GM20000 (cell line): ENCODE results near the gene MKKS.

Experiments
- DNase-seq: peaks from one replicate; pipeline ENCODE4 v3.0.0; 2012; ENCODE audit warnings: low spot score
- CTCF ChIP-seq: IDR thresholded peaks from 2 replicates; pipeline ENCODE4 v1.5.1; 2012; ENCODE audit warnings: mild to moderate bottlenecking, control low read depth; ENCODE audit errors: extremely low read depth, missing control alignments

MKKS gene

DNA sequence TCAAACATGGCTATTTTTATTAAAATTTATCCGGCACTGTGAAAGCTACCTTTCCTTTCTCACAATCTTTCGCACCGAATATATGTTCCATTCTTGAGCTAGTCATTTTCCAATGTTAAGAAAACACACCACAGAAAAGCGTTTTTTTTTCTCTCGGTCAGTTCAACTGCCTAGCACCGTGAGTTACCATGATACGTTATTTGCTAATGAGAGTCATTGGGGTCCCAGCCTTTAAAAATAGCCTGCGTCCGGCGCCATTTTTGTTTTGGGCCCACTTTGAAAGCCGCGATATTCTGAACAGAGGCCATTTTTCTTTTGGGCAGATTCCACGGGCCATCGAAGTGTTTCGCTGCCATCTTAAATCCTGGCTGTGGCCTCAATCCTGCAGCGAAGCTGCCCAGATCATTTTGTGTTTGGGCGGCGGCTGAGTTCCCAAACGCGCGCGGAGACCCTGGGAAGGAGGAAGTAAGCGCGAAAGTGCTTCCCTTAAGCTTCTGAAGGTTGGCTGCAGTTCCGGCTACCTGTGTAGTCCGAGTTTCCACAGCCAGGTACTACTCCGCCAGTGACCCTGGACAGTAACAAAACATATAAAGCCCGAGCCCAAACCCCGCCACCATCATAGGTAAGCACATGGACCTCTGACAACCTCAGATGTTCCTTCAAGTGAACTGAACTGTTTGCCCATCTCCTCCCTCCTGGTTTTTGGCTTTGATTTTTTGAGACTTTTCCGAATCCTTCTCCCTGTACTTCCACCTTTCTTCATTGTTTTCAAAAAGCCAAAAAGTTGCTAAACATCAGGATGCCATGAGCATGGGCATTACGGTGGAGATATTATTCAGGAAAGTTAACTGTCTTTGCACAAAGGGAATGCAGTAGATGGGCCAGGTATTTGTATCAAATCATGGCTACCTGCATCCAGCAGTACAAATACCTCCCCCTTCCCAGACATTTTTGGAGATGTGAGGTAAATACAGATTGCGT, 1.1 kb upstream of the MKKS start, which contains the start of gene SLX4IP:
Gene SLX4IP, plus strand, starts transcription at position 474 of the 981 bp plus-strand sequence. CDS start 22,900 bp downstream, outside the sequence.
- DNase-seq, result peak; percentile 81
- no peak for TF ChIP-seq CTCF

DNA sequence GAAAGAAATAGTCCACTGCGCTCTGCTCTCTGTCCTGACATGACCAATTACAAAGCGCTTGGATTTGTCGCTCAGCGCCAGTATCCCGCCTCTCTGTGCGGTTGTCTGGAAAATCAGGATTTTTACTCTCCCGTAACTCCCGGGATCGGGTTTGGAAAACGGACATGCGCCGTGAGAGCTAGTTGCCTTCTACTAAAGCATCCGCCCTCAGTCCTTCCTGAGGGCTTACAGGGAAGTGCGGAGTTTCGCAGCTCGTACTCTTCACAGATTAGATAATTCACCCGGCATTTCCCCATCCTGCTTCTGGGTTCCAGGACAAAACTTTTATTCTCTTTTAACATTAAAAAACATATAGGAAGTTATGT, 427 bp upstream of the MKKS start:
- TF ChIP-seq CTCF, result no peak
- peak; percentile 64 for DNase-seq

DNA sequence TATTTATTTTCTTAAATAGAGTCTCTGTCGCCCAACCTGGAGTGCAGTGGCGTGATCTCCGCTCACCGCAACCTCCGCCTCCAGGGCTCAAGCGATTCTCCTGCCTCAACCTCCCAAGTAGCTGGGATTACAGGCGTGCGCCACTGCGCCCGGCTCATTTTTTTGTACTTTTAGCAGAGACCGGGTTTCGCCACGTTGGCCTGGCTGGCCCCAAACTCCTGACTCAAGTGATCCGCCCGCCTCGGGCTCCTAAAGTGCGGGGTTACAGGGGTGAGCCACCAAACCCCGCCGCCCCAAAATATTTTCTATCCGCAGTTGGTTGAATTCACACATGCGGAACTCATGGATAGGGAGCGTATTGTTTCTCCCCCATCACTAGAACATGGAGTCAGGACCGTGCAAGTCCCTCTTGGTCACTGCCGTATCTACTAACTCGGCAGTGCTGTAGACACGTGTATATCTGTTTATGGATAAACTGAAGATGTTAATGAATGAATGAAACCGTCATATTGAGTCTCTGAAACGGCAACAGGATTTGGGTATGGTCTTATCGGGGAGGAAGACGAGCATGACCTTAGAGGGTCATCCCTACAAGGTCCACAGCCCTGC, 904 bp downstream of the MKKS start:
- no peak for DNase-seq
- no peak for TF ChIP-seq CTCF

DNA sequence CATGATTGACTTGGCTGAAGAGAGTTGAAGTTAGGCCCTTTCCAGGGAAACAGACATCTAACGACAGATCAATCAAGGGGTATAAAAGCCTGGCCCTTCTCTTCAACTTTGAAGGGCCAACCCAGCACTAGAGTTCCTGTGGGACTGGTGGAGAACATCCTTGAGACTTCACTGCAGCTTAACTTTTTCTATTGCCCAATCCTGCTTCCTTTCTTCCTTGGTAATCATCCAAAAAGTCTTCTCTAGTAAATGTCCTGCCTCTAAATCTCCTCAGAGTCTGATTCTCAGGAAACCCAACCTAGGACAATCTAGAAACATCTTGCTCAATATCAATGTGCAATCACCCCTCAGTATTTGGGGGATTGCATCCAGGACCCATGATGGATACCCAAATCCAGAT, 1.9 kb downstream of the MKKS start:
- TF ChIP-seq CTCF, result no peak
- DNase-seq, result no peak

- no peak for DNase-seq
- no peak for TF ChIP-seq CTCF
These were observed 3.3 kb downstream of the MKKS start for GRCh38 chr20:10430704-10431103.

GRCh38 chr20:10430000-10430466, 4.0 kb downstream of the MKKS start:
- no peak for DNase-seq
- no peak for TF ChIP-seq CTCF

GRCh38 chr20:10429443-10429981, 4.5 kb downstream of the MKKS start:
- no peak for DNase-seq

More at GRCh38 chr20:10429443-10429981, 4.5 kb downstream of the MKKS start:
- TF ChIP-seq CTCF, result no peak
